KMS-11 (cell line): Measurements from ENCODE around the gene ESF1.

Experiments
- H2AFZ ChIP-seq: fragments of 200-600 bp; sonication (generic); 2 replicates; pipeline ENCODE4 v1.6.1; 2016; ENCODE audit warnings: antibody characterized with exemption, mixed run types, low read depth
- H3K27ac ChIP-seq: fragments of 200-600 bp; sonication (generic); 2 replicates; pipeline ENCODE4 v1.6.1; 2016; ENCODE audit warnings: mild to moderate bottlenecking, mixed run types
- H3K27me3 ChIP-seq: fragments of 200-600 bp; sonication (generic); 2 replicates; pipeline ENCODE4 v1.6.1; 2017; ENCODE audit warnings: mild to moderate bottlenecking, low read depth, mixed run types, moderate library complexity; ENCODE audit not compliant: insufficient read depth
- H3K36me3 ChIP-seq: fragments of 200-600 bp; sonication (generic); 2 replicates; pipeline ENCODE4 v1.6.1; 2017; ENCODE audit warnings: mild to moderate bottlenecking, mixed run types; ENCODE audit not compliant: insufficient read depth
- H3K4me1 ChIP-seq: fragments of 200-600 bp; sonication (generic); 2 replicates; pipeline ENCODE4 v1.6.1; 2016; ENCODE audit warnings: mild to moderate bottlenecking, low read depth, mixed run types; ENCODE audit not compliant: poor library complexity, severe bottlenecking
- H3K4me2 ChIP-seq: fragments of 200-600 bp; sonication (generic); 2 replicates; pipeline ENCODE4 v1.7.0; 2016; ENCODE audit warnings: mild to moderate bottlenecking, mixed run types
- H3K4me3 ChIP-seq: fragments of 200-600 bp; sonication (generic); IDR thresholded peaks from 2 replicates; pipeline ENCODE4 v1.6.1; 2017; ENCODE audit warnings: low read depth, low read length, mixed read lengths; ENCODE audit not compliant: insufficient read depth
- H3K79me2 ChIP-seq: fragments of 200-600 bp; sonication (generic); 2 replicates; pipeline ENCODE4 v1.6.1; 2016; ENCODE audit warnings: low read depth, mixed run types; ENCODE audit not compliant: insufficient read depth
- H3K9ac ChIP-seq: fragments of 200-600 bp; sonication (generic); 2 replicates; pipeline ENCODE4 v1.6.1; 2016; ENCODE audit warnings: mild to moderate bottlenecking, mixed run types
- H4K20me1 ChIP-seq: fragments of 200-600 bp; sonication (generic); 2 replicates; pipeline ENCODE4 v1.6.1; 2016; ENCODE audit warnings: mild to moderate bottlenecking, mixed run types; ENCODE audit not compliant: insufficient read depth
- TF ChIP-seq, protein P1 (sequence below): fragments of 200-600 bp; sonication (generic); conservative IDR thresholded peaks from 2 replicates; pipeline ENCODE4 v1.6.1; 2017; ENCODE audit warnings: low read depth, mild to moderate bottlenecking, antibody characterized with exemption, low read length, moderate library complexity, mixed read lengths

ESF1 gene

GRCh38 chr20:13794667-13795066 lies 9.9 kb upstream of the ESF1 start:
- H3K27ac ChIP-seq, result no peak overlapping the region
- TF ChIP-seq, protein P1, sequence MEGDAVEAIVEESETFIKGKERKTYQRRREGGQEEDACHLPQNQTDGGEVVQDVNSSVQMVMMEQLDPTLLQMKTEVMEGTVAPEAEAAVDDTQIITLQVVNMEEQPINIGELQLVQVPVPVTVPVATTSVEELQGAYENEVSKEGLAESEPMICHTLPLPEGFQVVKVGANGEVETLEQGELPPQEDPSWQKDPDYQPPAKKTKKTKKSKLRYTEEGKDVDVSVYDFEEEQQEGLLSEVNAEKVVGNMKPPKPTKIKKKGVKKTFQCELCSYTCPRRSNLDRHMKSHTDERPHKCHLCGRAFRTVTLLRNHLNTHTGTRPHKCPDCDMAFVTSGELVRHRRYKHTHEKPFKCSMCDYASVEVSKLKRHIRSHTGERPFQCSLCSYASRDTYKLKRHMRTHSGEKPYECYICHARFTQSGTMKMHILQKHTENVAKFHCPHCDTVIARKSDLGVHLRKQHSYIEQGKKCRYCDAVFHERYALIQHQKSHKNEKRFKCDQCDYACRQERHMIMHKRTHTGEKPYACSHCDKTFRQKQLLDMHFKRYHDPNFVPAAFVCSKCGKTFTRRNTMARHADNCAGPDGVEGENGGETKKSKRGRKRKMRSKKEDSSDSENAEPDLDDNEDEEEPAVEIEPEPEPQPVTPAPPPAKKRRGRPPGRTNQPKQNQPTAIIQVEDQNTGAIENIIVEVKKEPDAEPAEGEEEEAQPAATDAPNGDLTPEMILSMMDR, result no peak
- no peak overlapping the region for H2AFZ ChIP-seq
- no peak overlapping the region for H3K9ac ChIP-seq
- H3K79me2 ChIP-seq, result no peaks in the 10 kb centered on the region
- no peak overlapping the region for H3K4me2 ChIP-seq
- H4K20me1 ChIP-seq, result no peaks in the 10 kb centered on the region
- no peaks in the 10 kb centered on the region for H3K4me1 ChIP-seq
- no peak overlapping the region for H3K4me3 ChIP-seq
- peaks cover 7% of the 10 kb centered on the region; the same call in 1 of the 2 replicates for H3K36me3 ChIP-seq
- no peaks in the 10 kb centered on the region for H3K27me3 ChIP-seq

DNA sequence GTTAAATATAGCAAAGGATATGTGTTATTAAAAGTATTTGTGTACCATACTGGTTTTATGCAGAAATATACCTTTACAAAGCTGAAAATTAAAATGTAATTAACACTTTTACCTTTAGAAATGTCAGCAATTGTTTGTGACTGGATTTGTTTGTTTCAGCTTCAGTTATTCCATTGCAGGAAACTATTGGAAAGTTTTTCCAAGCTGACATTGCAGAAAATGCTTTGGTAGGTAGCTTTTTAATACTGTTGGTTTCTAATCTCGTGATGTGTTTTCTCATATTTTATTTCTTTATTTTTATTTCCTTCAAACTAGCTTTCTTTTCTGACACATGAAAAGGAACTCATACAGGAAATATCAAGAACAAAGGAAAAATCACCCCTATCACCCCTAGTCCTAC lies 8.3 kb upstream of the ESF1 start:
- H2AFZ ChIP-seq, result no peak overlapping the region
- H3K79me2 ChIP-seq, result no peaks in the 10 kb centered on the region
- H3K4me1 ChIP-seq, result no peaks in the 10 kb centered on the region
- no peak overlapping the region for H3K9ac ChIP-seq
- H3K36me3 ChIP-seq, result peaks cover 7% of the 10 kb centered on the region; the same call in 1 of the 2 replicates
- no peaks in the 10 kb centered on the region for H3K27me3 ChIP-seq
- no peak overlapping the region for H3K27ac ChIP-seq
- H3K4me3 ChIP-seq, result no peak overlapping the region
- H4K20me1 ChIP-seq, result no peaks in the 10 kb centered on the region
- TF ChIP-seq, protein P1, result no peak
- H3K4me2 ChIP-seq, result no peak overlapping the region

- Histone ChIP-seq H3K9ac (no peak overlapping the region), H3K79me2 (no peaks in the 10 kb centered on the region; the same call in 1 of the 2 replicates), H3K27me3 (no peaks in the 10 kb centered on the region), H4K20me1 (no peaks in the 10 kb centered on the region), H3K4me1 (peaks cover 2% of the 10 kb centered on the region), H3K36me3 (peaks cover 7% of the 10 kb centered on the region; the same call in 1 of the 2 replicates), H3K4me3 (no peak overlapping the region), H3K27ac (no peak overlapping the region), H2AFZ (no peak overlapping the region), H3K4me2 (no peak overlapping the region)
- TF ChIP-seq, protein P1, result no peak
These were observed 7.1 kb upstream of the ESF1 start for GRCh38 chr20:13791540-13792459.

- H3K4me2 ChIP-seq, result no peak overlapping the region
- peaks cover 7% of the 10 kb centered on the region; the same call in 1 of the 2 replicates for H3K36me3 ChIP-seq
- peaks cover 13% of the 10 kb centered on the region for H3K4me1 ChIP-seq
- TF ChIP-seq, protein P1, result no peak
- H3K27me3 ChIP-seq, result no peaks in the 10 kb centered on the region
- H3K27ac ChIP-seq, result no peak overlapping the region
- H4K20me1 ChIP-seq, result no peaks in the 10 kb centered on the region
- H3K9ac ChIP-seq, result no peak overlapping the region
- no peak overlapping the region for H2AFZ ChIP-seq
- peaks cover 10% of the 10 kb centered on the region for H3K79me2 ChIP-seq
- H3K4me3 ChIP-seq, result no peak overlapping the region
These were observed 6.0 kb upstream of the ESF1 start for GRCh38 chr20:13790708-13791107.
